HG02610 (cell line): ENCODE measurements around the gene GPR55.

Experiments
- ATAC-seq: cut with Tn5 transposase; IDR thresholded peaks from one replicate; pipeline ENCODE4 v1.9.1; 2021; ENCODE audit warnings: mild to moderate bottlenecking, moderate library complexity; ENCODE audit not compliant: unreplicated experiment

Gene GPR55

DNA sequence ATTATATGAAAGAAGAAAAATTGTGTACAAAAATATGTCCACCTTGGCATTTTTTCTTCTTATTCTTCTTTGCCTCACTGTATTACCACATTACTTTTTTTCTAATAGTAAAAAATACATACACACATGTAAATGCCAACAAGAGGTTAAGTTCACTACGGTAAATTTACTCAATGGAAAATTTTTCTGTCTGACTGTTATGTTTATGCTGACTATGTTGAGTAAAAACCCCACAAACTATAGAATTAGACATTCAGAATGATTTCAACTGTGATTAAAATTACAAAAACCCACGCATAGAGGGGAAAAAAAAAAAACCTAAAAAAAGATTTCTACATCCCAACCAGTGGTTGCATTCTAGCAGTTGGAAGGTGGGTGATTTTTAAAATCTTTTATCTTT, 5.4 kb downstream of the GPR55 start:
- no peak for ATAC-seq

DNA sequence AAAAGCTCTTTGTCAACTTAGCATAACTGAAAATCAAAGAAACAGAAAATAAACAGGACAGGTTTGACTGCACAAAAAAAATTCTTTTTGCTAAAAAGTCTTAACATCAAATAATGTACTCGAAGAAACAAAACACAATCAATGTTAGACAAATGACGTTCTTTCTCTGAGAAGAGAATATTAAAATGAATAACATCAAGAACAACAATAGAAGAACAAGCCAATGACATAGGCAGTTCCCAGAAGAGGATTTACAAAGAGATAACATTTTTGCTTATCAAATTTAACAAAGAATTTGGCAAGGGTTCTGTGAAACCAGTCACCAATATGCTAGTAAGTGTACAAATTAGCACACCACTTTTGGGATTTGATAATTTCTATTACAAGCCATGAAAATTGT, 5.8 kb downstream of the GPR55 start:
- ATAC-seq = no peak

DNA sequence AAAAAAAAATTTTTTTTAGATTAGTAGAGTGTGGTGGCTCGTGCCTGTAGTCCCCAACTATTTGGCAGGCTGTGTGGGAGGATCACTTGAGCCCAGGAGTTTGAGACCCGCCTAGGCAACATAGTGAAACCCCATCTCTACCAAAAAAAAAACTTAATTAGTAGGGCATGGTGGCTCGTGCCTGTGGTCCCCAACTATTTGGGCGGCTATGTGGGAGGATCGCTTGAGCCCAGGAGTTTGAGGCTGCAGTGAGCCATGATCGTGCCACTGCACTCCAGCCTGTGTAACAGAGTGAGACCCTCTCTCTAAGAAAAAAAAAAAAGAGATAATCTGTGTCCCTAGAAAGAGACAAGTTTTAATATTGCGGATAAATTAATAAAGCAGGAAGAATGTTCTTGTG, 8.8 kb downstream of the GPR55 start:
- no peak for ATAC-seq

DNA sequence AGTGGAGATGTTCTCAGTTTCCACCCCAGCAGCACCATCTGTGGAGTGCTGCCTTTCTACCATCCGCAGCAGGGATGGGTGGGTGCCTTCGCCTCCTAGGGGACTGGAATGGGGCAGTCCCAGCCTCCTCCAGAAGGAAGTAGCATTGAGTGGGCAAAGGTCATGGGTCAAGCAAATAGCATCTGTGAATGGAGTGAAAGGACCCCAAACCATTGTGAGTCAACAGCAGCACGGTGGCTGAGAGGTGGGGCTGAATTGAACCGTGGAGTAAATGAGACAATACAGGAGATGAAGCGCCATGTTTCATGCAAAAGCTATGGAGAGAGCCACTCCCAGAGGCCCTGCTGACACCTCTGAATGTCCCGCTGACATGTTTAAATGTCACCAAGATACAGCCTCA, 9.7 kb downstream of the GPR55 start:
- ATAC-seq = no peak

DNA sequence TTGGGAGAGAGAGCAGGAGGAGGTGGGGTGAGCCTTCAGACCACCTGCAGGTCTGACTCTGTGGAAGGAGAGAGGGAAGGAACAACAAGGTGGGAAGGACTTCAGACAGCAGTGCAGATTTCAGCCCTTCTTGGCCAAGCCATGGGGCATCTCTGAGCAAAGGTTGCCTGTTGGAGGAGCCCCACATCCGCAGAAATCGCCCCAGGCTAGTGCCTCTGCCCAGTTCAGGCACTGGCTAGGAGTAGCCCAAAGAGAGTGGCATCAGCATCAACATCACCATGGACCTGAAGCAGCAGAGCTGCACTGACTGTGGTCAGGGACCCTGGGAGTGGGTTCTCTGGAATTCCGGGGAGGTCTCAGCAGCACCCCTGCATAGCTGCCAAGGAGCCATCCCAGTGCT, 10.2 kb downstream of the GPR55 start:
- no peak for ATAC-seq

DNA sequence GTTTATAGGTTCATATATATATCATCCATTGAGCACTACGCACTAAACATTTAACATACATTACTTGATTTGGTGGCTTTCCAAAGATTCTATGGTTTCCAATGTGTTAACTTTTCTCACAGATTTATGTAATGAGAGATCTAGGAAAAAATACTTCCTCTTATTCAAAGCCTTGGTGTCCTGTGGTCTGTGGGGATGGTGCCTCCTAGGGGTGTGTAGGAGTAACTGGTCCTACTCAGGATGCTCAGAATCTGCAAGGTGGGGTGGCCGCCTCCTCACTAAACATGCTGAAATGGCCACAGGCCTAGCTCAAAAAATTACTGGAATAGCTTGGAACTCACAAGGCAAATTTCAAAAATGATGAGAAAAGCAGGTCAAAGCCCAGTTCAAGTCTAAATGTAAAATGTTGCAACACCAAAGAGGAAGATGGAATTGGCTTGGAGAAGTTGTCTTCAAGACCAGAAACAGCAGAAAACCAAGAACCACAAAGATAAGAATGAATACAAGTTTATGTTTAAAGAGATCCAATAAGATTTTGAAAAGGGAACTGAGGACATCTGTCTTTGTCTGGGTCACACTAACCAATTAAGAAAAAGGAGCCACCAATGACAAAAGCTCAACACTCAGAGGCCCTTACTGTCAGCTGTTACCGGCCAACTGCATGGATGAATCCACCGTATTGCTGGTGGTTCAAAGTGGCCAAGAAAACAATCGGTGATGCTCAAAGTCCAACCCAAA, 11.5 kb downstream of the GPR55 start:
- no peak for ATAC-seq

DNA sequence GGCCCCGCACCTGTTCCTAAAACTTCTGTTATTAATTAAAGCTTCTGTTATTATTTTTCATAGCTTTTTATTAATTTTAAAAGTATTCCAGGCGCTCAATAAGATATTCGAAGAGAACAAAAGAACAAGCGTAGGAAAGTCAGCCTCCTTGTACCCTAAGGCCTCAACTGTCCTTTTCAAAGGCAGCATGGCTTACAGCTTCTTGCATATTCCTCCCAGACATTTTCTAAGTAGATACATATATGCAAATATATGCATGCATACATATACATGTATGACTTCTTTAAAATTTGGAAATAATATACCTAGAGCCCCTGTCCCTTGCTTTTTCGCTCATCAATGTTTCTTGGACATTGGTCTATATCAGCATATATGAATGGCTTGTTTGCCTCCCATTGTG, 12.3 kb downstream of the GPR55 start:
- no peak for ATAC-seq

DNA sequence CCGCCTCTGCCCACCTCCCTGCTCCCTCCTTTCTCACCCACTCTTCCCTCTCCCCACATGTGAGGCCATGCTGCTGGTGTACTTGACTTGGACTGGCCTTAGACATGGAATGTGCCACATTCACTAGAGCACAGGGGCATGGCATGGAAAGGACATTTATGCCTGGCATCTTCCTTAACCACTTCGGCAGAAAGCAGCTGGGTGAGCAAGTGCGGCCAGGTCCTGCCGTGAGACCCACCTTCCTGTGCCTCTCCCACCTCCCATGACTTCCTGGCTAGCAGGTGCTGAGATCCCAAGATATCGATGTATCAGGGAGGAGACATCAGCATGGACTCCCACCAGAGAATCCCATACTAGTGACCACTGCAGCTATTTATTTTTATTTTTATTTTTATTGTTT, 13.0 kb downstream of the GPR55 start:
- no peak for ATAC-seq

DNA sequence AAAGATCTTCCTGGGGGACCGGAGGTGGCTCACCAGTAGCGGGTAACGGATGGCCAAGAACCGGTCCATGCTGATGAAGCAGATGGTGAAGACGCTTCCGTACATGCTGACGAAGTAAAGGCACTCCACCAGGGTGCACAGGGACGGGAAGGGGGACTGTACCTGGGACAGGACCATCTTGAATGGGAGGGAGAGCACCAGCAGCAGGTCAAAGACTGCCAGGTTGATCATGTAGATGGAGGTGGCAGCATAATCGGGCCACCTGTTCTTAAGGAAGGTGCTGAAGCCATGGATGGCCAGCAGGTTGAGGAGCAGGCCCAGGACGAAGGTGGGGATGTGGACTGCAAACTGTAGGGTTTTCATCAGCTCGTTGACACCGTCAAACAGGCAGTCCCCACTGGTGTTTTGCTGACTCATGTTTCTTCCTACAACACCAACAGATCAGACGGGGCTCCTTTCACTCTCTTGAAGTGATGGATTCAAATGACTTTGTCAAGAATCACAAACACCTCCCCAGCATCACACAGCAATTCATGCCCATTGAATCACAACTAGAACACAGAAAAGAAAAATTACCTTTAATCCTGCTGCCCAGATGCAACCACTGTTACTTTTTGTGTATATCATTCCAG, 14.4 kb downstream of the GPR55 start:
- ATAC-seq = no peak

DNA sequence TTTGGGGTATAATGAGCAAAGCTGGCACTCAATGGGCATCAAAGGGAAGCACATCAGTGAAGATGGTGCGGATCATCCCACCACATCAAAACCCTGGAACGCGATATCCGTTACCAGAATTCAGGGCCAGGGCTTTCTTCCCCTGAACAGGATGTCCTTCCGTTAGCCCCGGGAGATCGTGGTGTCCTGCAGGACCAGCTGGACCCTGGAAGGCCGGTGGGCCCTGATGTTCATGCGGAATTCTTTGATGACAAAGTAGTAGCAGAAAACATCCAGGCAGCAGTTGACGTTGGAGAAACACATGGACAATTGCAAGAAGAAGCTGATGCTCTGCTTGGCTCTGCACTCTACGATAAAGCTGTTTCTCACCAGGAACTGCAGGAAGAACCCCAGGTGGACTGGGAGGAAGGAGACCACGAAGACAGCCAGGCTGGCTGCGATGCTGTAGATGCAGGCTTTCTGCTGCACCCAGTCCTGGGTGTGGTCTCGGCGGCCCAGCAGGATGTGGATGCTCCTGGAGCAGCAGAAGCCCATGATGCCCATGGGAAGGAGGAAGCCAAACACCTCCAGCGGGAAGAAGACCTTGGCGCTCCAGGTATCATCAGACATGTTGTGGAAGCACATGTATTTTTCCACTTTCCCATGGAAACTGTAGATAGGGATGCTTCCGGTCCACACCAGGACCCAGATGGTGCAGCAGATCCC, 15.0 kb downstream of the GPR55 start:
- no peak for ATAC-seq

DNA sequence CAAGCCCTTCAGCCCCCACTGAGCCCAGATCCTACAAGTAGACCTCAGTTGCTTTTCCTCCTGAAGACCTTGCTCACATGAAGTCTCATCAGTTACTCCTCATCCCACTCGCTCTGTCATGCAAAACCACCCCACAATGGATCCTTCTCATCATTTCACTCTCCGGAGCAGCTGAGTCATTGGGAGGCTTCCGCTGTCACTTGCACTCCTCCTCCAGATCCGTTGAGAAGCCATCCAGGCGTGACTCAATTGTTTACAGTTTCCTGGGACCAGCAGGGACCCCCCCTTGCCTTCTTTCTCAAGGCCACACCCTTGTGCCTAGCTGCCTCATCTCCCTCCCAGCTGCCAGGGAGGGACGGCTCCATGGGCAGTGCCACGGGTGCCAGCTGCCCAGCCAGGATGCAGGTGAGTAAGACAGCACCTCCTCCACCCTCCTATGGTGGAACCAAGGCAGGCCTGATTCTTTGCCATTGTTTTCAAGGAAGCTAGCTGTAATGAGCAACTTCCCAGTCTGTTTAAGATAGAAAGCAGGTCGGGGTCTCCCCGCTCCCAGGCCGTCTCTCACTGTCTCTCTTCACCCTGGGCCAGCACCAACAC, 16.3 kb downstream of the GPR55 start:
- ATAC-seq = peak; percentile 38

DNA sequence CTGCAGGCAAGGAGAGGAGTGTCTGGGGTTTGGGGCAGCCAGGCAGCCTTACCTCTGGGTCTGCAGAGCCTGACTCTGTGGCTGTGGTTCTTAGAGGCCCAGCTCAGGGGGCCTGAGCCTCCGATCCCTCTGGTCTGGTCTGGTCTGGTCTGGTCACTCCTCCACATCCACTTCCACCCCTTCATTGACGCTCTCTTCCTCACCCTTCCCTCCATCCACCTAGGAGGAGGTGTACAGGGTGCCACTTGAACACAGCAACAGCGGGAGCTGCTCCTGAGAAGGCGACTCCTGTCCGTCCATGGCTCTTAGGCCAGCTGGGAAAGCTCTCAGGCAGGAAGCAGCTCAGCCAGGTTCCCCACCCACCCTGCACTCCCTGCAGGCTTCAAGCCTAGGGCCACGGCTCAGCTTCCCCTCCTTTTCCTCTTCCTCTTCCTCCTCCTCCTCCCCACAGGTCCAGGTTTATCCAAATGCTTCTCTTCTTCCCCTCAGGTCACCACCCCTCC, 16.9 kb downstream of the GPR55 start:
- no peak for ATAC-seq

DNA sequence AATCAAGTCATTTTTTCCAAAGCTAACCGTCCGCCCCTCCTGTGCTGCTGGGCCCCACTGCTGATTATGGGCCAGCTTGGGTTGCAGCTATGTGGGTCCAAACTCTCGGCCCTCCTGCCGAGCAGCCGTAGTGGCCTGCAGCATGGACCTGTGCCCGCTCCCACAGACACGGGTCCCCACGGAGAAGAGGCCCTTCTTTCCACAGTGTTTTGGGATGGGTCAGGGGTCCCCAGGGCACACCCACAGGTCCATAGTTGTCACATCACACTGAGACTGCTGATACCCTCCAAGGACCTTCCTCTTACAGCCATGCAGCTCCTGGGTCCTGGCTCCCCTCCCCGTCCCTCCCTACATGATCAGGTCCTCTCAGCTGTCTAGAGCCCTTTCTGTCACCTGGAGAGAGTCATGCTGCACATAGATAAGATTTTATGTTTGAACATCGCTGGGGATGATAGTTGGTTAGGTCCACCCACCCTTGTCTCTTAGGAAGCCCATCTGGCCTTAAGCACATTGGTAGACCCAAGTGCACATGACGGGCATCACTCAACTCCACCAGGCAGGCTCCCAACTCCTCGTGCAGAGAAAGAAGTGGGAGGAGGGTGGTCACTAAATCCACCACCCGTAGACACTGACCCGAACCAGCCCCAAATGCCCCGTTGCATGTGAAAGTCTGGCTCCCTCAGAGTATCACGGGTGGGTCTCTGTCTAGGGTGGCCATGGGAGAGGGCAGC, 17.5 kb downstream of the GPR55 start:
- no peak for ATAC-seq

DNA sequence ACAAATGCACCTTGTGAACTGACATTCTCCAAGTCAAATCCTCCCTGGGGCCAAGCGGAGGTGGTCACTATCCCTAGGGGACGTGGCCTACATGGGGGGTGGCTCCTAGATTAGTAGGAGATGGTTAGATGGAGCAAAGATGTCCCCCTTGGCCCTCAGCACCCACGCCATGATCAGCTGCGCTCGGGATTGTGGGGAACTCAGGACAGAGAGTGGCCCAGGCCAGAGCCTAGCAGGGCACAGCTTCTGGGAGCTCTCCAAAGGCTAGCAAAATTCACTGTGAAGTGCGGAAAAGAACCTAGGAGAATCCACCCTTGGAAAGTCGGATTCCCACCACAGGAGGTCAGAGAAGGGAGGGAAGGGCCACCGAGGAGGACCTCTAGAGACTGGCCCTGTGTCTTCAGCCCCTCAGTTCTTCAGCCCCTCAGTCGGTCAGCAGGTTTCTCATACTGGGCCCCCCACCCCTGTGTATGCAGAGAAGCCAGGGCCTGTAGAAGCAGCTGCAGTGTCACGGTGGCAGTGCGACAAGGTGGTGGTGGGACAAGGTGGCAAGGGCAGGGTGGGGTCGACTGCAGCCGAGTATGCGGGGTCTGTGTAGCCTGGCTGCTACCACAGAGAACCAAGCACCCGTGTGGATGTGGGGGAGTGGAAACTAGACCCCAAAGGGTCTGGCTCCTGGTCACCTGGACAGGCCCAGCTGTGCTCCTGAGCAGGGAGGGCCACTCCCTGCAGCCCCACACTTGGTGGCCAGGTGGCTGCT, 18.4 kb downstream of the GPR55 start:
- ATAC-seq = no peak

DNA sequence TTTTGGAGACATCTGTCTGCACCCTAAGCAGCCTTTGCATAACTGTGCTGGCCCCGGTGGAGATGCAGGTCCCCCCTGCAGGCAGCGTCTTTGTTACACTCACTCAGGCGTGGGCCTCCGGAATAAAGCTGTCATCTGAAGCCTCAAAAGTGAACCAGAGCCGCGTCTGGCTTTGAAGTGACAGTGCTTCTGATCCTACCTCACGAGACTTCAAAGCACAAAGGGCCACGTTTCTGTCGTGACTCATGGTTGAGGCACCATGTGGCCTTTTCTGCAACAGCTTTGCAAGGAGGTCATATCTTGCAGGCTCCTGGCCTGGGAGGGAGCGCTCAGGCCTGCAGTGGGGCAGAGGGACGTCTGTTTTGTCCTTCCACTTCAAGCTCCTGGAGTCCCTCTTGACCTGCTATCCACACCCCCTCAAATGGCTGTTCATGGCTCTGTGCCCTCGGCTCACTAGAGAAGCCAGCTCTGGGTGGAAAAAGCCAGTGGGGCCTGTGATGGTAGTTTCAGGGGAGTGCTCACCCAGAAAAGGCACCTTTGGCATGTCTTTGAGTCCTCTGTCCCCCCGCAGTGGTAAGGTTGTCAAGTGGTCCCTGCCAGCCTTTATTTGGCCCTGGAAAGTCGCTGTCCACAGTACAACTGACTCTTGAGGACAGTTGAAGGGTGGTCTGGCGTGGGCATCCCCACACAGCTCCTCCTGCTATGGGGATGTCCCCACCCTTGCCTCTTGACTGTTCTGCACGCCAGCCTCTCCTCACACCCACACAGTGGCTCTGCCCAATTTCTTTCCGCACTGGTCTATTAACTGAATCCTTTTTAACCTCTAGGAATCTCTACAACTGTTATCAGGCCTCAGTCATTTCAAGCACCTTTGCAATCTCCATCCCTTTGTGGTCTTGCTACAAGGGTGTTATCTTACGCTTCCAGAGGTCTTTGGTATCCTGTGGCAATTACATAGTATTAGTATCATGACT, 19.3 kb downstream of the GPR55 start:
- ATAC-seq = no peak

DNA sequence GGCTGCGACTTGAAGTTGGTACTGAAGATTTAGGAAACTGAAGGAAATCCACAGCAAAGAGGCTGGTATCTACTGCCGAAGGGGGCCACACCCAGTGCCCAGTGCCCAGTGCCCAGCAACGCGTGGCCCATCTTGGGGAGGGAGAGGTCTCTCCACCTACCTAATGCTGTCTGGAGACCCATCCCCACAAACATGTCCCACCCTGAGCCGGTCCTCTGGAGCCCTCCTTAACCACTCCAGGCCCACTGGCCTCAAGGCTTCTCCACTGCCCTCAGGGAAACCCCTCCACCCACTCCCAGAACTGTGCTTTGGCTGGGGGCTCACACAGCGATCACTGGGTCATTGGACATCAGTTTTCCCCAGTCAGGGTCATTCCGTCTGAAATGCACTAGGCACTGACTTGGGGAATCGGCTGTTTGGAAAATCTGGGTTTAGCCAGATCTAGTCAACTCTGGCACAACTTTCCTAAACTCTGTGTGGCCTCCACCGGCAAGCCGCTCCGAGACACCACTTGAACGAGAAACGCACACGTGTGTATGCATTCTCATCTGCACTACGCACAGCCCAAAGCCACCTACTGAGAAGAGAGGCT, 20.1 kb downstream of the GPR55 start:
- no peak for ATAC-seq

DNA sequence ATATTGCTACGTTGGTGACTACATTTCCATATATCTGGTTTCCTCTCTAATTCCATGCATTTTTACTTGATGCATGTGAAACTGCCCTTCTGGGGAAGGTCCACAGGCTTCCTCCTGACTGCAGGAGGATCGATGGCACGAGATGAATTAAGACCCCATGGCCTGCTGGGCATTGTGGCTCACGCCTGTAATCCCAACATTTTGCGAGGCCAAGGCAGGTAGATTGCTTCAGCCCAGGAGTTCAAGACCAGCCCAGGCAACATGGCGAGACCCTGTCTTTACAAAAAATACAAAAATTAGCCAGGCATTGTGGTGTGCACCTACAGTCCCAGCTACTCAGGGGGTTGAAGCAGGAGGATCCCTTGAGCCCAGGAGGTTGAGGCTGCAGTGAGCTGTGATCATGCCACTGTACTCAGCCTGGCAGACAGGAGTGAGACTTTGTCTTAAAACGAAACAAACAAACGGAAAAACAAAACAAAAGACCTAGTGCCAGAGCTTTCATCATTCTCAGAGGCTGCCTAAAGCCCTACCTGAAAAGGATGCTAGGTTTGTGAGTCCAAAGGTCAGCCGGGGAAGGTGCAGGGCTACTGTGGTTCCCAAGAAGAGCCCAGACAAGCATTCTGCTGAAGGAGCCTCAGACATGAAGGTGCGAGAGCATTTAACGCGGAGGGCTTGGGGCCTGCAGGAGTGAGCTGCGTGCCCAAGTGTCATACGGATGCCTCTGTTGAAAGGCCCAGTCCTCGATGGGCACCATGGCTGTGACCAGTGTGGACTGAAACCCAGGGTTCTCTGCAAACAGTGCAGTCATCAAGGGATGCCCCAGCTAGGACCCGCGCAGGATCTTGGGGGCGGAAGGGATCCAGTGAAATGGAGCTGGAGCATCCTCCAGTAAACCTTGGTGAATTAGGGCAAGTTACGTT, 21.6 kb downstream of the GPR55 start:
- no peak for ATAC-seq
